Type B pancreatic cell (in vitro differentiated cells): ENCODE measurements around the gene SLC66A2. TPM values are rescaled to one million over a fixed set of nuclear protein-coding genes. Genes with fewer than 3 reads are reported as not detected.

Experiments used
- DNase-seq: peaks from one replicate; pipeline ENCODE4 v3.0.0; 2021; ENCODE audit warnings: mixed read lengths; ENCODE audit not compliant: unreplicated experiment; ENCODE audit errors: extremely low spot score
- H3K27ac Mint-ChIP-seq: 2 replicates; pipeline ENCODE4 v1.8.0; 2021; ENCODE audit warnings: mild to moderate bottlenecking, mixed read lengths
- H3K27me3 Mint-ChIP-seq: 2 replicates; pipeline ENCODE4 v1.8.0; 2021; ENCODE audit warnings: mixed read lengths
- H3K36me3 Mint-ChIP-seq: 2 replicates; pipeline ENCODE4 v1.8.0; 2021; ENCODE audit warnings: mixed read lengths
- H3K4me1 Mint-ChIP-seq: one replicate; pipeline ENCODE4 v1.8.0; 2021; ENCODE audit warnings: mixed read lengths; ENCODE audit not compliant: unreplicated experiment
- H3K4me3 Mint-ChIP-seq: 2 replicates; pipeline ENCODE4 v1.8.0; 2021; ENCODE audit warnings: mild to moderate bottlenecking, mixed read lengths
- H3K9me3 Mint-ChIP-seq: 2 replicates; pipeline ENCODE4 v1.8.0; 2021; ENCODE audit warnings: mixed read lengths
- total RNA-seq: library from RNA; stranded (reverse); gene quantifications from 2 replicates; pipeline ENCODE4 v1.2.1, GENCODE V29; 2021; ENCODE audit warnings: low replicate concordance
- TF ChIP-seq, protein P1 (sequence below): fragments of 200-600 bp; sonication (generic); conservative IDR thresholded peaks from 2 replicates; pipeline ENCODE4 v1.5.0; 2021; ENCODE audit warnings: antibody characterized with exemption, mild to moderate bottlenecking

The SLC66A2 gene
- total RNA-seq, 1 donor from 2014 or later, result 39.7 TPM

GRCh38 chr18:79952996-79953559, 1.6 kb upstream of the SLC66A2 start:
- Mint-ChIP-seq H3K9me3 (no peaks in the 10 kb centered on the region), H3K36me3 (no peaks in the 10 kb centered on the region), H3K27me3 (no peaks in the 10 kb centered on the region), H3K27ac (peak overlapping the region; percentile 21), H3K4me3 (peak overlapping the region; percentile 70), H3K4me1 (peaks cover 13% of the 10 kb centered on the region)
- DNase-seq, result peak; percentile 66
- TF ChIP-seq, protein P1, sequence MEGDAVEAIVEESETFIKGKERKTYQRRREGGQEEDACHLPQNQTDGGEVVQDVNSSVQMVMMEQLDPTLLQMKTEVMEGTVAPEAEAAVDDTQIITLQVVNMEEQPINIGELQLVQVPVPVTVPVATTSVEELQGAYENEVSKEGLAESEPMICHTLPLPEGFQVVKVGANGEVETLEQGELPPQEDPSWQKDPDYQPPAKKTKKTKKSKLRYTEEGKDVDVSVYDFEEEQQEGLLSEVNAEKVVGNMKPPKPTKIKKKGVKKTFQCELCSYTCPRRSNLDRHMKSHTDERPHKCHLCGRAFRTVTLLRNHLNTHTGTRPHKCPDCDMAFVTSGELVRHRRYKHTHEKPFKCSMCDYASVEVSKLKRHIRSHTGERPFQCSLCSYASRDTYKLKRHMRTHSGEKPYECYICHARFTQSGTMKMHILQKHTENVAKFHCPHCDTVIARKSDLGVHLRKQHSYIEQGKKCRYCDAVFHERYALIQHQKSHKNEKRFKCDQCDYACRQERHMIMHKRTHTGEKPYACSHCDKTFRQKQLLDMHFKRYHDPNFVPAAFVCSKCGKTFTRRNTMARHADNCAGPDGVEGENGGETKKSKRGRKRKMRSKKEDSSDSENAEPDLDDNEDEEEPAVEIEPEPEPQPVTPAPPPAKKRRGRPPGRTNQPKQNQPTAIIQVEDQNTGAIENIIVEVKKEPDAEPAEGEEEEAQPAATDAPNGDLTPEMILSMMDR, result no peak

DNA sequence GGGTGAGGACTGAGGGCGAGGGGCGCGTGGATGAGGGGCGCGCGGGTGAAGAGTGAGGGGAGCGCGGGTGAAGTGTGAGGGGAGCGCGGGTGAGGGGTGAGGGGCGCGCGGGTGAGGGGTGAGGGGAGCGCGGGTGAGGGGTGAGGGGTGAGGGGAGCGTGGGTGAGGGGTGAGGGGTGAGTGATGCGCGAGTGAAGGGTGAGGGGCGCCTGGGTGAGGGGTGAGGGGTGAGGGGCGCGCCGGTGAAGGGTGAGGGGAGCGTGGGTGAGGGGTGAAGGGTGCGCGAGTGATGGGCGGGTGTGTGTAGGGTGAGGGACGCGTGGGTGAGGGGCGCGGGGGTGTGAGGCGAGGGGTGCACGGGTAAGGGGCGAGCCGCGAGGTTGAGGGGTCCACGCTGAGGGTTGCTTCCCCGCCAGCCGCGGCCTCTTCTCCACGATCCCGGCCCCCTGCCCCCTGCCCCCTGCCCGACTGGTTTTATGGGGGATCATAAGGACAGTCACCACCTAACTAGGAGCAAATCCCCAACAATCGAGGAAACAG, 1.1 kb upstream of the SLC66A2 start:
- DNase-seq, result peak; percentile 60
- Mint-ChIP-seq H3K27me3 (no peaks in the 10 kb centered on the region), H3K36me3 (no peaks in the 10 kb centered on the region), H3K9me3 (no peaks in the 10 kb centered on the region), H3K27ac (peak overlapping the region; percentile 21), H3K4me3 (peak overlapping the region; percentile 45), H3K4me1 (peaks cover 13% of the 10 kb centered on the region)
- TF ChIP-seq, protein P1, result no peak

DNA sequence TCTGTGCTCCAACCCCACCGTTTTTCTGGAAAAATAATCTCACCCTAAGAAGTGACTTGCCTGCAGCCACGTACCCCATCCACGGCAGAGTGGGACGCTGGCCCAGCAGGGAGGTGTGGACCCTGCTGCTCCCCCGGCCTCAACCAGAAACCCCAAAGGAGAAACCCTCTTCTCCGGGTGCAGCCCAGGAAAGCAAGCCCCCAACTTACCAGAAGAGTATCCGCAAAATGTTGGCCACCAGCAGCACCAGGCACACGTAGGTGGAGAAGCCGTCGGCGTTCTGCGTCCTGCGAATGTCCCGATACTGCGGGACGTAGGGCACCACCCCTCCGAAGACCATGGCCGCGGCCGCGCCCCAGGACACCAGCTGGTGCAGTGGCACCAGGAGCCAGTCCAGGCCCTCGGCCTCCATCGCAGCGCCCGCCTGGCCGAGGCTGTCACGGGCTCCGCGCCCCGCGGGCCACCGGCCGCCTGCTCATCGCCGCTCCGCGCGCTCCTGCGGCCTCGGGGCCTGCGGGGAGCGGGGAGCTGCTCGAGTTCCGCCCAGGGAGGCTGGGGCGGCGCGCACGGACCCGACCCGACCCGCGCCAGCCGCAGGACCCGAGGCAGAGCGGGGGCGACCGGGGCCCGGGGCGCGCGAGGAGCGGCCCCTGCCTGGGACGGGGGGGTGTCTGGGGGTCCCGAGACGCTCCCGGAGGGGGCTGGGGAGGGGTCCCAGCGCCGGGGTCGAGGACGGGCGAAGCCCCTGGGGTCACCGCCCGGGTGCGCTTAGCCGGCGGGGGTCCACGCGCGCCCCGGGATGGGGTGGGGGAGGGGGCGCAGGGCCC, 725 bp downstream of the SLC66A2 start:
- H3K9me3 Mint-ChIP-seq, result no peaks in the 10 kb centered on the region
- no peaks in the 10 kb centered on the region for H3K27me3 Mint-ChIP-seq
- H3K27ac Mint-ChIP-seq, result peak overlapping the region; percentile 86

DNA sequence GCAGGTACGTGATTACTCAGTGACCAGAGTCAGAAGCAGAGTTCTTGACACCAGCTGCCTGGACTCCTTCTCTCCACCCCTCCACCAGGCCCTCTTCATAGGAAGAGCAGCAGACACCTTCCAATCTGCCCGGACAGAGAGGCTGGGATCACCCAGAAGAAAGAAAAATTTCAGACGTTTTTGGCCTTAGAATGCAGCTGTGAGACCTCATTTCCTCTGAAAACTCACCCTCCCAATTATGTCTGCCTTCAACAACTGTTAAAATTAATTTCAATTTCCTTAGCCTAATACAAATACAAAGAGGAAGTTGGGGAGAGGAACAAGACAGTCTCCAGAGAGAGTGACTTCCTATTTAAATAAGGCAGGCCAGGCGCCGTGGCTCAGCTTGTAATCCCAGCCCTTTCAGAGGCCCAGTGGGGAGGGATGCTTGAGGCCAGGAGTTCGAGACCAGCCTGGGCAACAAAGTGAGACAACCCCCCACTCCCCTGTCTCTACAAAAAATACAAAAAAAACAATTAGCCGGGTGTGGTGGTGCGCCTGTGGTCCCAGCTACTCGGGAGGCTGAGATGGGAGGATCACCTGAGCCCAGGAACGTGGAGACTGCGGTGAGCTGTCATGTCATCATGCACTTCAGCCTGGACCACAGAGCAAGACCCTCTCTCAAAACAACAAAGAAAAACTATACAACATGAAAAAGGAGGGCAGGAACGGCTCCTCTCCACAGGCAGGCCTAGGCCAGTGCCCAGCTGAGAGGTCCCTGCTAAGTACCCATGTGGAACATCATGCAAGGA, 1.6 kb downstream of the SLC66A2 start:
- TF ChIP-seq, protein P1, result no peak
- H3K27me3 Mint-ChIP-seq, result no peaks in the 10 kb centered on the region

More for the DNA sequence above, 725 bp downstream of the SLC66A2 start:
- Mint-ChIP-seq H3K36me3 (peaks cover 4% of the 10 kb centered on the region), H3K4me1 (peaks cover 22% of the 10 kb centered on the region), H3K4me3 (peak overlapping the region; percentile 88)
- DNase-seq, result peak; percentile 71
- TF ChIP-seq, protein P1, result no peak

DNA sequence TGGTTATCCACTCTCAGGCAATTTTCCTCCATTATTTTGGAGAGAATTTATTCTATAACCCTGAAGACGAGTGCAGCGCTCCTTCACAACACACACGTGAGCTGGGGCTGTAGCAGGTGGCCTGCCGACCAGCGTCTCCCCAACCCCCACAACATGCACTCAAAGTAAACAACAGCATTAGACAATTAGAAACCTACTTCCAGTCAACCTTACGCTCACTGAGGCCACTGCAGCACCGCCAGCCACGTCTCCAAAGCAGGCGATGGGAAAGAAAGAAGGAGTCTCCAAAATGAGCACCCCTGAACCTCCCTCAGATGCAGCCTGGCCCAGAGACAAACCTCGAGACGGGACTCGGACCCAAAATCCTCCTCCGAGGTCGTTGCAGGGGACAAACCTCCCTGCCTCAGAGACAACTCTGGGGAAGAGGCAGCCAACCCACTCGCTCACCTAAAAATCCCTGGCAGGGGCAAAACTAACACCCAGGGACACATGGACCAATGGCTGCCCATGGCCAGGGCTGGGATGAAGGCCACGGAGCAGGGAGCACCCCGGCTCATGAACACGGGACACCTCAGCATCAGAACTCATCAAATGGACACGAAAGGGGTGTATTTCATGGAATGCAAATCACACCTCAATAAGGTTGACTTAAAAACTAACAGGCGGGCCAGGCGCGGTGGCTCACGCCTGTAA, 2.6 kb downstream of the SLC66A2 start:
- peak; percentile 53 for DNase-seq
- peak overlapping the region; percentile 70 for H3K4me3 Mint-ChIP-seq

More for the DNA sequence above, 1.6 kb downstream of the SLC66A2 start:
- peak; percentile 27 for DNase-seq
- peaks cover 22% of the 10 kb centered on the region for H3K4me1 Mint-ChIP-seq
- peak overlapping the region; percentile 86 for H3K27ac Mint-ChIP-seq
- peak overlapping the region; percentile 88 for H3K4me3 Mint-ChIP-seq
- H3K36me3 Mint-ChIP-seq, result peaks cover 4% of the 10 kb centered on the region
- no peaks in the 10 kb centered on the region for H3K9me3 Mint-ChIP-seq

More for the DNA sequence above, 2.6 kb downstream of the SLC66A2 start:
- TF ChIP-seq, protein P1, result no peak
- Mint-ChIP-seq H3K36me3 (peaks cover 4% of the 10 kb centered on the region), H3K4me1 (peaks cover 26% of the 10 kb centered on the region), H3K9me3 (no peaks in the 10 kb centered on the region), H3K27me3 (no peaks in the 10 kb centered on the region), H3K27ac (peak overlapping the region; percentile 86)
